Measurements from ENCODE around the gene TEX26.

GRCh38 chr13:30920162-30920909 is 12.1 kb upstream of the TEX26 start:
- TF ChIP-seq CTCF (IDR thresholded peaks at IDR 0.05) (no peak), POLR2A (IDR thresholded peaks at IDR 0.05) (no peak), POLR2AphosphoS5 (IDR thresholded peaks at IDR 0.05) (no peak), EP300 (IDR thresholded peaks at IDR 0.05) (no peak)

Data from sigmoid colon (tissue), 4 donors.